ENCODE data around the gene CLIP3. TPM values are rescaled to one million over a fixed set of nuclear protein-coding genes. Genes with fewer than 3 reads are reported as not detected.

CLIP3 gene
- total RNA-seq, 1 experiment from 2014 or later, result 4.2 TPM

DNA sequence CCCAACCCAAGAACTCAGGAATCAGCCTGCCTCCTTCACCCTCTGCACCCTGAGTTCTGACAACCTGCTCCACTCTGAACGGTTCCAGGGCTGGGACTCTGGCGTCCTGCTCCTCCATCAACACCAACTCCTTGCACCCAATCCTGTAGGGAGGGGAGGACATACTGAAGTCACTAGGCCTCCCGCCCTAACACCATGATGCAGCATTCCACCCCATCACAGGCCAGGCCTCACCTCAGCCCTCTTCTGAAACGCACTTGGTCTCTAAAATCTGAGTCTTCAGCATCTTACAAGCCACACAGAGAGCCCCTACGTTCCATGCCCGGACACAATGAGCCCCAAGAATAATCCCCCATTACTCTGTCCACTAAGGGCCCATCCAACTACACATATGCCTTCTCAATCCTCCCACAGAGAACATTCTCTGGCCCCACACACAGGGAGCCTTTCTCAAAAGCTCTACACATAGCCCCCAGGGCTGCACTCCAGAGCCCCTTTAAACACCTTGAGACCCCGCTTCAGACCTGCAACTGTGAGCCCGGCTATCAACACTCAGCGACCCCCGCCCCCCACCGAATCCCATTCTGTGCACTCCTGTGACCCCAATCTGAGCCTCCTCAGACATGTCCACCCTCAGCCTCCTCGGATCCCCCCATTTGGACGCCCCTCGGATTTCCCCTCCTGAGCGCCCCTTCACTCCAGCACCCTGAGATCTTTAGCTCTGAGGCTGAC, 19.2 kb downstream of the CLIP3 start:
- ChIA-PET CTCF (interaction anchor here (1.0 kb wide), 1 partner anchor 155 kb away, joined by 8 read pairs; no protein-coding TSS in a partner anchor), POLR2A (ENCODE audit: unreplicated experiment) (interaction anchor here (0.5 to 1.2 kb wide), 5 partner anchors 24 to 201 kb away, joined by 3 to 7 read pairs (median 4); partner anchors contain the start of genes THAP8, ZNF146 and ZNF565)
- Histone ChIP-seq H3K79me2 (ENCODE audit: low read depth) (peaks cover 19% of the 10 kb centered on the region), H4K20me1 (ENCODE audit: insufficient read depth) (no peaks in the 10 kb centered on the region), H2AFZ (peak overlapping the region; percentile 89), H3K4me3 (peak overlapping the region; percentile 70), H3F3A (ENCODE audit: insufficient read depth, low read depth) (peaks cover 8% of the 10 kb centered on the region; the same call in 1 of the 2 replicates), H3K9me3 (ENCODE audit: insufficient read depth, low read depth) (no peaks in the 10 kb centered on the region), H3K4me1 (replicated peaks; ENCODE audit: insufficient read depth) (peaks cover 7% of the 10 kb centered on the region), H3K36me3 (ENCODE audit: low read depth) (no peaks in the 10 kb centered on the region), H3K4me2 (peak overlapping the region; percentile 90), H3K9me2 (ENCODE audit: insufficient read depth) (no peaks in the 10 kb centered on the region), H3K27ac (no peak overlapping the region), H3K27me3 (ENCODE audit: insufficient read depth, low read depth) (no peaks in the 10 kb centered on the region)
- BruUV-seq (replicated peaks), result no TSS peak
- intact Hi-C loops (cut with micrococcal nuclease; ENCODE audit: unreplicated experiment), result loop anchor here (1.0 kb wide), 1 partner anchor 41 kb away; the partner anchor contains the start of genes THAP8 and WDR62
- no peak for TF ChIP-seq EZH2 (IDR thresholded peaks at IDR 0.05; ENCODE audit: low read depth)
- TF ChIP-seq, protein P1, sequence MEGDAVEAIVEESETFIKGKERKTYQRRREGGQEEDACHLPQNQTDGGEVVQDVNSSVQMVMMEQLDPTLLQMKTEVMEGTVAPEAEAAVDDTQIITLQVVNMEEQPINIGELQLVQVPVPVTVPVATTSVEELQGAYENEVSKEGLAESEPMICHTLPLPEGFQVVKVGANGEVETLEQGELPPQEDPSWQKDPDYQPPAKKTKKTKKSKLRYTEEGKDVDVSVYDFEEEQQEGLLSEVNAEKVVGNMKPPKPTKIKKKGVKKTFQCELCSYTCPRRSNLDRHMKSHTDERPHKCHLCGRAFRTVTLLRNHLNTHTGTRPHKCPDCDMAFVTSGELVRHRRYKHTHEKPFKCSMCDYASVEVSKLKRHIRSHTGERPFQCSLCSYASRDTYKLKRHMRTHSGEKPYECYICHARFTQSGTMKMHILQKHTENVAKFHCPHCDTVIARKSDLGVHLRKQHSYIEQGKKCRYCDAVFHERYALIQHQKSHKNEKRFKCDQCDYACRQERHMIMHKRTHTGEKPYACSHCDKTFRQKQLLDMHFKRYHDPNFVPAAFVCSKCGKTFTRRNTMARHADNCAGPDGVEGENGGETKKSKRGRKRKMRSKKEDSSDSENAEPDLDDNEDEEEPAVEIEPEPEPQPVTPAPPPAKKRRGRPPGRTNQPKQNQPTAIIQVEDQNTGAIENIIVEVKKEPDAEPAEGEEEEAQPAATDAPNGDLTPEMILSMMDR (conservative IDR thresholded peaks at IDR 0.05), result no peak
- no peak for DNase-seq

DNA sequence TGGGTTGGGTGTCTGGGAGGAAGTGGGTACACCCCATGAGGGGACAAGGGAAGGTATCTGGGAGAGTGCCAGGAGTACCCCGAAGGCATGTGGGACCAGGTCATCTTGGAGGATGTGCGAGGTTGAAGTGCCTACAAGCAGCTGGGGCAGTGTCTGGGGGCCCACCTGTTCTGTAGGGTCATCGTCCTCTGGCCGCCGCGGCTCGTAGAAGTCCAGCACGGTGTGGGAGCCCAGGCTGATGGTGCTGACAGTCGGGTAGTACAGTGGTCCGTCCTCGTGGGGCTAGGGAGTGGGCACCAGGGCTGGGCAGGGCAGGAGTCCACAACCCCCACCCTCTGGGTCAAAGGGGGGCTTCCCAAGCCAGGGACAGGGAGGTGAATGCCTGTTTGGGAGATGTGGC, 22.3 kb downstream of the CLIP3 start:
- CTCF ChIA-PET, result no interaction called here
- no peak overlapping the region for H2AFZ ChIP-seq

DNA sequence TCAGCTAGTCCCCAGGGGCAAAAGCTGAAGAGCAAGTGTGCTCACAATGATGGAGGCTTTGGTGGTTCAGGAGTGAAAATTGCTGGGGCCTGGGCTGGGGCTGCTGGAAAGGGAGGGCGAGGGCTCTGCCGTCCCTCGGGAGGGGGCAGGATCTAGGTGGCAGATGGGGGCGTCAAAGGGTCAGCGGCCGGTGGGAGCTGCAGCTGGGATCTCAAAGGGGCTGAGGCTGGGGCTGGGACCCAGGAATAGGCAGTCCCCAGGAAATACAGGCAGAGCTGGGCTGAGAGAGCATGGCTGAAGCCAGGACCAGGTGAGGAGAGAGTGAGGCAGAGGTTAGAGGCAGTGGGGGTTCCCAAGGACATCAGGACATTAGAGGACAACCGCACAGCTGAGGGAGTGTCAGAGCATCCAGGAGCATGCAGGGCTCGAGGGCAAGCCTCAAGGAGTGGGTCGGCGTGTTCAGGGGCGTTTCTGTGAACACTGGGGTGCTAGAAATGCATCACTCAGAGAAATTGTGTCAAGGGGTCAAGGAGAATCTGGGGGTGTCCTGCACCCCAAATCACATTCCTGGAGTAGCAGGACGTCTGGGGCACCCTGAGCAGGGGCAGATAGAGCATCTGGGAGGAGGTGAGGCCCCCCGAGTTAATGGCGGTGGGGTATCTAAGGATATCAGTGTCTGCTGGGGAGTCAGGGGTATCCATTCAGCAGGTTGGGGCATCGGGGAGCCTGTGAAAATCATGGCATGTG, 22.9 kb downstream of the CLIP3 start:
- no TSS peak for BruUV-seq (replicated peaks)
- no peaks in the 10 kb centered on the region for H4K20me1 ChIP-seq (ENCODE audit: insufficient read depth)
- no peak overlapping the region for H3K27ac ChIP-seq
- H3K4me1 ChIP-seq (replicated peaks; ENCODE audit: insufficient read depth), result peaks cover 3% of the 10 kb centered on the region; the same call in 1 of the 2 replicates
- no peaks in the 10 kb centered on the region for H3K36me3 ChIP-seq (ENCODE audit: low read depth)
- H3F3A ChIP-seq (ENCODE audit: insufficient read depth, low read depth), result peaks cover 4% of the 10 kb centered on the region; the same call in 1 of the 2 replicates
- H3K9me3 ChIP-seq (ENCODE audit: insufficient read depth, low read depth), result no peaks in the 10 kb centered on the region
- no peaks in the 10 kb centered on the region for H3K9me2 ChIP-seq (ENCODE audit: insufficient read depth)
- peak overlapping the region; percentile 59; the same call in 1 of the 2 replicates for H3K4me3 ChIP-seq
- peaks cover 8% of the 10 kb centered on the region for H3K79me2 ChIP-seq (ENCODE audit: low read depth)
- intact Hi-C loops (cut with micrococcal nuclease; ENCODE audit: unreplicated experiment), result loop anchor here (2.0 kb wide), 1 partner anchor 45 kb away; the partner anchor contains the start of genes THAP8 and WDR62
- H3K4me2 ChIP-seq, result peak overlapping the region; percentile 72
- CTCF ChIA-PET, result no interaction called here
- no peak for TF ChIP-seq EZH2 (IDR thresholded peaks at IDR 0.05; ENCODE audit: low read depth)
- TF ChIP-seq, protein P1 (conservative IDR thresholded peaks at IDR 0.05), result no peak
- H2AFZ ChIP-seq, result peak overlapping the region; percentile 58
- no peak for DNase-seq
- no peaks in the 10 kb centered on the region for H3K27me3 ChIP-seq (ENCODE audit: insufficient read depth, low read depth)
- POLR2A ChIA-PET (ENCODE audit: unreplicated experiment), result no interaction called here

More for the DNA sequence above, 22.3 kb downstream of the CLIP3 start:
- H3K4me2 ChIP-seq, result no peak overlapping the region
- peaks cover 7% of the 10 kb centered on the region for H3K4me1 ChIP-seq (replicated peaks; ENCODE audit: insufficient read depth)
- H3K4me3 ChIP-seq, result no peak overlapping the region
- H3K9me3 ChIP-seq (ENCODE audit: insufficient read depth, low read depth), result no peaks in the 10 kb centered on the region
- H3K27ac ChIP-seq, result no peak overlapping the region
- POLR2A ChIA-PET (ENCODE audit: unreplicated experiment), result no interaction called here
- no peaks in the 10 kb centered on the region for H4K20me1 ChIP-seq (ENCODE audit: insufficient read depth)
- no peaks in the 10 kb centered on the region for H3K36me3 ChIP-seq (ENCODE audit: low read depth)
- H3K79me2 ChIP-seq (ENCODE audit: low read depth), result peaks cover 14% of the 10 kb centered on the region
- no TSS peak for BruUV-seq (replicated peaks)
- intact Hi-C loops (cut with micrococcal nuclease; ENCODE audit: unreplicated experiment), result no loop called here
- DNase-seq, result no peak
- H3F3A ChIP-seq (ENCODE audit: insufficient read depth, low read depth), result peaks cover 4% of the 10 kb centered on the region; the same call in 1 of the 2 replicates
- TF ChIP-seq, protein P1 (conservative IDR thresholded peaks at IDR 0.05), result no peak
- no peak for TF ChIP-seq EZH2 (IDR thresholded peaks at IDR 0.05; ENCODE audit: low read depth)
- no peaks in the 10 kb centered on the region for H3K9me2 ChIP-seq (ENCODE audit: insufficient read depth)
- H3K27me3 ChIP-seq (ENCODE audit: insufficient read depth, low read depth), result no peaks in the 10 kb centered on the region
